GM19438 (cell line): ENCODE results near the gene OR56A1.
"Not testable (repeated sequence)": the region's sequence is repeated elsewhere in the genome, so short reads cannot be mapped to it uniquely, and the experiment has no call there.

ENCODE experiments used
- ATAC-seq: cut with Tn5 transposase; IDR thresholded peaks from one replicate; pipeline ENCODE4 v1.9.1; 2021; ENCODE audit warnings: low read depth; ENCODE audit not compliant: unreplicated experiment

Gene OR56A1

GRCh38 chr11:6030708-6031405 lies at the start of gene OR56A1:
TSS of gene OR56A1 (minus strand) at chr11:6030758. CDS start at chr11:6027692, 3,066 bp downstream.
- no peak for ATAC-seq

GRCh38 chr11:6079463-6079862 lies 48.9 kb upstream of the OR56A1 start:
- no peak for ATAC-seq

DNA sequence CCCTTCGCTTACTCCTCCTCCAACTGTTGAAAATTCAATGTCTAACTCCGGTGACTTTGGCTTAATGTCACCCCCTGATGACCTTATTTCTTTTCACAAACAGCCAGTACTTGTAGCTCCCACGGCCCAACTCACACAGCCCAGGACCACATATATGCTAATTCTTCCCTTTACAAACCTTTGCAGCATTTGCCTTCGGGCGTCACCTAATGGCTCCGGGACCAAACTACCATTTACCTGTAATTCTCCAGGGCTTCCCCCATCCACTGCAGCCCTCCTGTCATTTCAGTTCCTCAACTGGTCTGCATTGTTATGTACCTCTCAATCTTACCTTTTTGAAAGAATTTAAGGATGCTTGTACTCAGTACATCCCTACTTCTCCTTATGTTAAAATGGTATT lies 47.2 kb upstream of the OR56A1 start:
- ATAC-seq: no peak

- ATAC-seq: not testable (repeated sequence)
These were observed 45.9 kb upstream of the OR56A1 start for GRCh38 chr11:6076443-6076842.

- ATAC-seq: no peak
These were observed 36.9 kb upstream of the OR56A1 start for GRCh38 chr11:6067502-6067901.

GRCh38 chr11:6062691-6063358 lies 32.3 kb upstream of the OR56A1 start:
- ATAC-seq: peak; percentile 91

GRCh38 chr11:6061475-6061874 lies 30.9 kb upstream of the OR56A1 start:
- no peak for ATAC-seq

DNA sequence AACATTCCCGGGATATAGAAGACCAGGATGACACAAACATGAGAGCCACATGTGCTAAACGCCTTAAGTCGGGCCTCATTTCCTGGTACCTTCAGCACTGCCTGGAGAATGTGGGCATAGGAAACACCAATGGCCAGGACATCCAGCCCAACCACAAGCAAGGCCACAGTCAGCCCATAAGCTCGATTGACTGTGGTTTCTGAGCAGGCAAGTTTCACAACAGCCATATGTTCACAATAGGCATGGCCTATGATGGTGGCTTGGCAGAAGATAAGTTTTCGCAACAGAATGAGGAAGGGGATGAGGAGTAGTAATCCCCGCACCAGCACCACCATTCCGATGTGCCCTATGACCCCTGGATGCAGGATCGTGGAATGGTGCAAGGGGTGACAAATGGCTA lies 26.9 kb upstream of the OR56A1 start:
- no peak for ATAC-seq

- ATAC-seq: no peak
These were observed 25.0 kb upstream of the OR56A1 start for GRCh38 chr11:6055569-6055968.

DNA sequence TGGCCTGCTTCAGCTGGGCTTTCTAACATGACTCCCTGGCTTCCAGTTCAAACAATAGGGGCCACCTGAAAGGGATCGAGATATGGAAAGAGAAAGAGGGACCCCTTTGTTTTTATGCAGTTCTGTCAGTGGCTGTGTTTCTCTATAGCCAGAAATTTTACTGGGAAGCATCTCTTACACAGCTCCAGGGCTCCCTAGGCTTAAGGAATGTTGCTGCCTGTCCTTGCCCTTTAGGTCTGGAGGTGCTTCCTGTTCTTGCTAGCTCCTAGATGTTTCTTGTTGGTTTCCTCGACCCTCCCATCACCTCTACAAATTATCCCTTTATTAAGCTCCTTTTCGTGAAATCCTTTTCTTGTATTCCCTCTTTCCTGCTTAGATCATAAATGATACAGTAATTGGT lies 21.8 kb upstream of the OR56A1 start:
- ATAC-seq: no peak

DNA sequence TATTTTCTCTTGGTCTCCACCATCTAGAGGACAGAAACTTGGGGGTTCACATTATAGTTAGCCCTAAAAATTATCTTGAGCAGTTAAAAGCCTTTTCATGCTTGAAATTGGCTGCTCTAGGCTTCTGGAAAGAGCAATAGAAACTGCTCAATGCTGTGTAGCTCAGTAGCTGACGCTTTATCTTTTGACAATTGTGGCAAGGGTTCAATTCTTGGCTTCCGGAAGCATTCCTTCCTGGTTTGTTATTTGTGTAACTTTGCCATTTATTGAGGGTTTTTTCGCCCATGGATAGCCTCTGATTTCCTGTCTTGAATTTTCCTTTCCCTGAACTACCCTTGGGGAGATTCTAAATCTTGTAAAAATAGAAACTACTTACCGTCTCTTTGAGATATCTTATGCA lies 10.3 kb upstream of the OR56A1 start:
- no peak for ATAC-seq

DNA sequence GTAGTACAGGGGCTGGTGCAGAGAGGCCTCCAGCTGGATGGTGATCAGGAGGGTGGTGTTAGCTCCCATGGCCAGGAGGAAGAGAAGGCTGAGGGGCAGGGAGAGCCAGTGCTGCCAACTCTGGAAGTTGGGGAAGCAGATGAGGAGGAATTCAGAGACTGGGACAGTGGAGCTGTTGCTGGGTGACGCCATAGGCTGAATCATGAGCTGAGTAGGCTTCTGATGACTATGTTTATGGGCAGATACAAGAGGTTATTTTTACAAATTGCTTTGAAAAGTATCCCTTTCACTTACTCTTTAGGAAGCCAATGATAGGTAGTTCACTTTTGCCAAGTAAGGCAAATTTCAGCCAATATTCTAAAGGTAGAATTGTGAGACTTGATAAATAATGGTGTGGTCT lies 3.1 kb downstream of the OR56A1 start:
- ATAC-seq: no peak

DNA sequence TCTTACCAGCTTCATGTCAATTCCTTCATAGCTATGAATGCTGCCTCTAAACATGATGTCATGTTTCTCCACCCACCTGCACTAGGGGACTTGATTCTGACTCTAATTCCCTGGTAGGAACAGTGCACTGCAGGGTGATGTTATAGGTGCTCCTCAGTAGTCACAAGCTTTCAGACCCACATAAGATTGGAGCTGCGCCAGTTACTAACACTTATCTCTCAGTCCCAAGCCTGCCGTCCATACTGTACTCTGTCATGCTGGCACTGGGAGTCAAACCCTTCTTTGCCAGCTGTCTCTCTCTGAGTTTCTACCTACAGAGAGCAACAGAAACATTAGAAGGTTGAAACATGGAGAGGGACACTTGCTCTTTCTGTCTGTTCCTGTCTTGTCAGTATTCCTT lies 5.5 kb downstream of the OR56A1 start:
- no peak for ATAC-seq

DNA sequence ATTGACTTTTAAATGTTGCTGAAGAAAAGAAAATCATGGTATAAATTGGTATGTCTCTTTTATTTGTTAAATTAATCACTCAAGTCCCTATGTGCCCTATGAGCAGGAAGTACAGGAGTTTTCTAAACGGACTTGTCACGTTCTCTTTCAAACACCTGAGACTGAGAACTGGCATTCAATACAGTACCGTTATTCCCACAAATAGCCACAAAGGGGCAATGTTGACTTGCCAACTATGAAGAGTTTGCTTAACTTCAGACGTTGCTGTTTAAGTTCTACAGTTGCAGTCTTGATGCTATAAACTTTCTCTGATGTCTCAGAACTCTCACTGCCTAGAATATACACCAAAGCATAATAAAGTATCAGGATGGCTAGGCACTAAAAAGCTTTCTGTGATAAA lies 7.6 kb downstream of the OR56A1 start:
- ATAC-seq: no peak

GRCh38 chr11:6013042-6013441 lies 17.5 kb downstream of the OR56A1 start:
- ATAC-seq: no peak

DNA sequence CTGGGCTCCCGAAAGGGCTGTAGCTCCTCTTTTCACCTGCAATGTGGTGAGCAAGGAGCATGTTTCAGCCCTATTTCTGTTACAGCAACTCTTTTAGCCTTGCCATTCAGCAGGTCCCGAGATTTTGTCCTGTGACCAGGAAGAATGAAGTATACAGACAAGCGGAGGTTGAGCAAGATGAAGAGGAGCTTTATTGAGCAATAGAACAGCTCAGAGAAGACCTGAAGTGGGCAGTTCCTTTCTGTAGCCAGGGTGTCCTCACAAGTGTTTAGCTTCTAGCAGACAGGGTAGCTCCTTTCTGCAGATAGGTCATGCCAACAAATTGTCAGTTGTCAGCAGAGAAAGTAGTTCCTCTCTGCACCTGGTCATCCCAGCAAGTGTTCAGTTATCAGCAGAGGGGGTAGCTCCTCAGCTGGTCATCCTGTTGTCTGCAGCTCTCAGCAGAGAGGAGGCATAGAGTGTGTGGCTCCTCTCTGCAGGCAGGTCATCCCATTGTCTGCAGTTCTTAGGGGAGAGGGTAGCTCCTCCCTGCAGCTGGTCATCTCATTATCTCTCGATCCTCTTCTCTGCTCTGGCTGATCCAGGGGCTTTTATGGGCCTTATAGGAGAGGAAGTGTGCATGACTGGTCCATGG lies 18.4 kb downstream of the OR56A1 start:
- no peak for ATAC-seq

DNA sequence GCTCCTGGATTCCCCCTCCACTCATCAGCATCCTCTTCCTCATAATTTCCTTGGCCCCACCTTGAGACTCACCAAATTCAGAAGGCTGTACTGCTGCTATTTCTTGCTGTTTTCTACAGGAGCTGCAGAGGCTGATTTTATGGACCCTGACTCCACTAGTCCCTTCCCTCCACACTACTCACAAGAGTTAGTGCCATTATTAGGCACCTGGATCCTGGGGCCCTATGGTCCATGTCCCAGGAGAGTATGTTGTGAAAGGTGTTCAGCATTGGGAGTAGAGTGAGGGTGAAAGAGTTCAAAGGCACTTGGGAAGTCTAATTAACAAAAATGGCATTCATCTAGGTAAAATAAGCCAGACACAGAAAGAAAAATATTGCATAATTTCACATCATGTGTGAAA lies 23.7 kb downstream of the OR56A1 start, which contains the start of gene OR56A4:
OR56A4 (minus strand) TSS at position 101 of the 400 bp plus-strand sequence. CDS start 3,954 bp downstream, outside the sequence.
- ATAC-seq: no peak

DNA sequence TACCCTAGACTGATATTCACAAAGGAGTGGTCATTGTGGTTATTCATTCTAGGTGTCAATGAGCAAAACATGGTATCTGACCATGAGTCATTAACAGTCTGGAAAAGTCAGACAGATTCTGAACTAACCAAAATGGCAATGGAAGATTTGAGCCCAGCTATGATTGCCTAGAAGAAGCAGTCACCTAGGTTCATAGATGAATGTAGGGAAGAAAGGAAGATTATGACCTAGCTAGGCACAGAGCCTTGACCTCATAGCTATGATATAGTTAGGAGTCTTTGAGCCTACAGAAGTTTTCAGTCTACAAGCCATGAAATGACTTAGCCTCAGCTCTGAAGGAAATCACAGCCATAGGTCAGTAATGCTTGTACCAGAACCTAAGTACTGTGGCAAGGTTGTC lies 24.2 kb downstream of the OR56A1 start:
- ATAC-seq: no peak

DNA sequence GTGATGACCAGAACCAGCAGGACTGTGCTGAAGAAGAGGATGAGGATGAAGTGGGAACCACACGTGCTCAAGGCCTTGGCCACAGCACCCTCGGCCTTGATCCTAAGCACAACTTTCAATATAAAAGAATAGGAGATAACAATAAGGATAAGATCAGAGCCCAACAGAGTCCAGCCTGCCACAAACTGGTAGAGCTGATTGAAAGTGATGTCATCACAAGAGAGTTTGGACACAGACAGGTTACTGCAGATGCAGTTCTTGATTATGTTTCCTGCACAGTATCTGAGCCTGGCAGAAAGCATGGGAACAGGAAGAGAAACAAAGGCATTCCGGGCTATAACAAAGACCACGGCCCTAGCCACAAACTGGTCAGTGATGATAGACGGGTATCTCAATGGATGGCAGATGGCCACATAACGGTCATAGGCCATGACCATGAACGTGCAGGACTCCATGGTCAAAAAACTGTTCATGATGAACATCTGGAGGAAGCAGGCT lies 28.3 kb downstream of the OR56A1 start:
- no peak for ATAC-seq

- no peak for ATAC-seq
These were observed 35.8 kb downstream of the OR56A1 start for GRCh38 chr11:5994791-5995190.

DNA sequence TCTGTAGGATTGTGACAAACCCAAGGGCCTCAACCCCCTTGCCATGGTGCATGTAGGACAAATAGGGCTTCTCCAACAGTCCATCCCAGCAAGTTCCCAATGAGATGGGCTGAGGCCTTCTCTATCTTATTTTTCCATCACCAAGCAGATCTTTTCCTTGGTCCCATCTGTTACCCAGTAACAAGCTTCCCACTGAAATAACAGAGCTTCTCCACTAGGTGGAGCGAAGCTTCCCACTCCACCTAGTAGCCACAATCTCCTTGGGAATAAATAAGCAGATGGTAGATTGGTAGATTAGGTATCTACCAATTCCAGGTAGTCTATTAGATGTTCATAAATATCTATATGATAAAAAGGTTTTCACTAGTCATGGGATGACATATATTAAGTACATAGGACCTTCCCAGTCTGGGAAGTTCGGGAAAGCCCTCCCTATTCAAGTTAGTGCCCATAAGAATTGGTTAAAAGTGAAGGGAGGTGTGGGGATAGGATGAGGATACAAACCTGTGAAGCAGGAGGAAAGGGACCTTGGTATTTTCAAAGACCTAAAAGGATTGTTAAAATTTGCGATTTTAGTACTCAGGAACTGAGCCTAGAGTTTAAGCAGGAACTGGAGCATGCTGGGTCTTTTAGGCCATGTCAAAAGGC lies 37.8 kb downstream of the OR56A1 start:
- ATAC-seq: no peak
